Measurements from ENCODE around the gene AP1S1.
"Not testable (repeated sequence)": the region's sequence is repeated elsewhere in the genome, so short reads cannot be mapped to it uniquely, and the experiment has no call there.

AP1S1 gene

GRCh38 chr7:101186844-101187428, 32.7 kb downstream of the AP1S1 start:
- H3K4me3 ChIP-seq (ENCODE audit: low read depth, low read length), result no peak overlapping the region
- no peaks in the 10 kb centered on the region for H3K36me3 ChIP-seq (ENCODE audit: control insufficient read depth, insufficient read depth, low read length)
- H3K9ac ChIP-seq (ENCODE audit: low read depth, low read length), result no peak overlapping the region
- H3K4me1 ChIP-seq (ENCODE audit: control insufficient read depth, insufficient read depth, low read length), result 0 out of 2 replicates have a peak, but pooled peaks cover 5% of the 10 kb centered on the region
- no peaks in the 10 kb centered on the region for H3K27me3 ChIP-seq (ENCODE audit: control insufficient read depth, insufficient read depth, low read length)
- H3K9me3 ChIP-seq (ENCODE audit: control insufficient read depth, insufficient read depth, low read length), result no peaks in the 10 kb centered on the region
- no peak overlapping the region for H3K27ac ChIP-seq (ENCODE audit: low read depth, low read length)

- H3K27me3 ChIP-seq (ENCODE audit: control insufficient read depth, insufficient read depth, low read length), result no peaks in the 10 kb centered on the region
- no peak overlapping the region for H3K9ac ChIP-seq (ENCODE audit: low read depth, low read length)
- H3K9me3 ChIP-seq (ENCODE audit: control insufficient read depth, insufficient read depth, low read length), result no peaks in the 10 kb centered on the region
- no peak overlapping the region for H3K27ac ChIP-seq (ENCODE audit: low read depth, low read length)
- H3K4me1 ChIP-seq (ENCODE audit: control insufficient read depth, insufficient read depth, low read length), result peaks cover 2% of the 10 kb centered on the region; the same call in 1 of the 2 replicates
- H3K4me3 ChIP-seq (ENCODE audit: low read depth, low read length), result no peak overlapping the region
- no peaks in the 10 kb centered on the region for H3K36me3 ChIP-seq (ENCODE audit: control insufficient read depth, insufficient read depth, low read length)
Measured at GRCh38 chr7:101189109-101189508, 34.8 kb downstream of the AP1S1 start.

- Histone ChIP-seq H3K4me1 (ENCODE audit: control insufficient read depth, insufficient read depth, low read length) (peaks cover 9% of the 10 kb centered on the region), H3K9me3 (ENCODE audit: control insufficient read depth, insufficient read depth, low read length) (no peaks in the 10 kb centered on the region), H3K9ac (ENCODE audit: low read depth, low read length) (no peak overlapping the region), H3K36me3 (ENCODE audit: control insufficient read depth, insufficient read depth, low read length) (no peaks in the 10 kb centered on the region), H3K27ac (ENCODE audit: low read depth, low read length) (no peak overlapping the region), H3K4me3 (ENCODE audit: low read depth, low read length) (no peak overlapping the region), H3K27me3 (ENCODE audit: control insufficient read depth, insufficient read depth, low read length) (0 out of 2 replicates have a peak, but pooled peaks cover 6% of the 10 kb centered on the region)
Measured at GRCh38 chr7:101195884-101196283, 41.6 kb downstream of the AP1S1 start.

- H3K9ac ChIP-seq (ENCODE audit: low read depth, low read length), result no peak overlapping the region
- H3K27me3 ChIP-seq (ENCODE audit: control insufficient read depth, insufficient read depth, low read length), result peaks cover 18% of the 10 kb centered on the region
- no peaks in the 10 kb centered on the region for H3K36me3 ChIP-seq (ENCODE audit: control insufficient read depth, insufficient read depth, low read length)
- no peak overlapping the region for H3K4me3 ChIP-seq (ENCODE audit: low read depth, low read length)
- no peak overlapping the region for H3K27ac ChIP-seq (ENCODE audit: low read depth, low read length)
- no peaks in the 10 kb centered on the region for H3K9me3 ChIP-seq (ENCODE audit: control insufficient read depth, insufficient read depth, low read length)
- H3K4me1 ChIP-seq (ENCODE audit: control insufficient read depth, insufficient read depth, low read length), result peaks cover 10% of the 10 kb centered on the region
Measured at GRCh38 chr7:101197991-101198390, 43.7 kb downstream of the AP1S1 start.

GRCh38 chr7:101198476-101198875, 44.2 kb downstream of the AP1S1 start:
- Histone ChIP-seq H3K9me3 (ENCODE audit: control insufficient read depth, insufficient read depth, low read length) (no peaks in the 10 kb centered on the region), H3K36me3 (ENCODE audit: control insufficient read depth, insufficient read depth, low read length) (no peaks in the 10 kb centered on the region), H3K27me3 (ENCODE audit: control insufficient read depth, insufficient read depth, low read length) (peaks cover 18% of the 10 kb centered on the region), H3K27ac (ENCODE audit: low read depth, low read length) (no peak overlapping the region), H3K4me3 (ENCODE audit: low read depth, low read length) (no peak overlapping the region), H3K4me1 (ENCODE audit: control insufficient read depth, insufficient read depth, low read length) (peaks cover 10% of the 10 kb centered on the region), H3K9ac (ENCODE audit: low read depth, low read length) (no peak overlapping the region)

GRCh38 chr7:101199522-101199921, 45.2 kb downstream of the AP1S1 start:
- H3K9ac ChIP-seq (ENCODE audit: low read depth, low read length); H3K36me3 ChIP-seq (ENCODE audit: control insufficient read depth, insufficient read depth, low read length): not testable (repeated sequence)

GRCh38 chr7:101200504-101200861, 46.2 kb downstream of the AP1S1 start:
- H3K4me1 ChIP-seq (ENCODE audit: control insufficient read depth, insufficient read depth, low read length), result peaks cover 10% of the 10 kb centered on the region
- no peak overlapping the region for H3K4me3 ChIP-seq (ENCODE audit: low read depth, low read length)
- H3K27ac ChIP-seq (ENCODE audit: low read depth, low read length), result peak overlapping the region; percentile 51
- H3K9me3 ChIP-seq (ENCODE audit: control insufficient read depth, insufficient read depth, low read length), result no peaks in the 10 kb centered on the region
- peaks cover 18% of the 10 kb centered on the region for H3K27me3 ChIP-seq (ENCODE audit: control insufficient read depth, insufficient read depth, low read length)
- H3K36me3 ChIP-seq (ENCODE audit: control insufficient read depth, insufficient read depth, low read length), result no peaks in the 10 kb centered on the region
- no peak overlapping the region for H3K9ac ChIP-seq (ENCODE audit: low read depth, low read length)

More at GRCh38 chr7:101199522-101199921, 45.2 kb downstream of the AP1S1 start:
- H3K4me1 ChIP-seq (ENCODE audit: control insufficient read depth, insufficient read depth, low read length), result peaks cover 10% of the 10 kb centered on the region
- H3K9me3 ChIP-seq (ENCODE audit: control insufficient read depth, insufficient read depth, low read length); H3K4me3 ChIP-seq (ENCODE audit: low read depth, low read length); H3K27ac ChIP-seq (ENCODE audit: low read depth, low read length): not testable (repeated sequence)
- peaks cover 18% of the 10 kb centered on the region for H3K27me3 ChIP-seq (ENCODE audit: control insufficient read depth, insufficient read depth, low read length)

- H3K9me3 ChIP-seq (ENCODE audit: control insufficient read depth, insufficient read depth, low read length), result no peaks in the 10 kb centered on the region
- peak within 1 kb of the TSS; percentile 51 for H3K27ac ChIP-seq (ENCODE audit: low read depth, low read length)
- peak within 1 kb of the TSS; percentile 58 for H3K4me3 ChIP-seq (ENCODE audit: low read depth, low read length)
- peaks cover 10% of the 10 kb centered on the region for H3K4me1 ChIP-seq (ENCODE audit: control insufficient read depth, insufficient read depth, low read length)
- no peaks in the 10 kb centered on the region for H3K36me3 ChIP-seq (ENCODE audit: control insufficient read depth, insufficient read depth, low read length)
- no peak within 1 kb of the TSS for H3K9ac ChIP-seq (ENCODE audit: low read depth, low read length)
- peaks cover 18% of the 10 kb centered on the region for H3K27me3 ChIP-seq (ENCODE audit: control insufficient read depth, insufficient read depth, low read length)
Measured at GRCh38 chr7:101200862-101201599, 46.8 kb downstream of the AP1S1 start, which contains the start of gene MOGAT3. Gene MOGAT3 (minus strand): TSS chr7:101201036. CDS start chr7:101200854, 182 bp downstream.

GRCh38 chr7:101201695-101202602, 47.7 kb downstream of the AP1S1 start:
- Histone ChIP-seq H3K36me3 (ENCODE audit: control insufficient read depth, insufficient read depth, low read length) (0 out of 2 replicates have a peak, but pooled peaks cover 2% of the 10 kb centered on the region), H3K4me1 (ENCODE audit: control insufficient read depth, insufficient read depth, low read length) (peaks cover 10% of the 10 kb centered on the region), H3K9me3 (ENCODE audit: control insufficient read depth, insufficient read depth, low read length) (no peaks in the 10 kb centered on the region), H3K27ac (ENCODE audit: low read depth, low read length) (no peak overlapping the region), H3K9ac (ENCODE audit: low read depth, low read length) (no peak overlapping the region), H3K4me3 (ENCODE audit: low read depth, low read length) (peak overlapping the region; percentile 58), H3K27me3 (ENCODE audit: control insufficient read depth, insufficient read depth, low read length) (peaks cover 18% of the 10 kb centered on the region)

- no peaks in the 10 kb centered on the region for H3K9me3 ChIP-seq (ENCODE audit: control insufficient read depth, insufficient read depth, low read length)
- 0 out of 2 replicates have a peak, but pooled peaks cover 5% of the 10 kb centered on the region for H3K36me3 ChIP-seq (ENCODE audit: control insufficient read depth, insufficient read depth, low read length)
- H3K9ac ChIP-seq (ENCODE audit: low read depth, low read length), result no peak overlapping the region
- peaks cover 10% of the 10 kb centered on the region for H3K4me1 ChIP-seq (ENCODE audit: control insufficient read depth, insufficient read depth, low read length)
- H3K27me3 ChIP-seq (ENCODE audit: control insufficient read depth, insufficient read depth, low read length), result peaks cover 18% of the 10 kb centered on the region
- H3K4me3 ChIP-seq (ENCODE audit: low read depth, low read length), result no peak overlapping the region
- no peak overlapping the region for H3K27ac ChIP-seq (ENCODE audit: low read depth, low read length)
Measured at GRCh38 chr7:101202603-101202918, 48.3 kb downstream of the AP1S1 start.
